CD14-positive monocyte (primary cell): Measurements from ENCODE around the gene KRT17. TPM values are rescaled to one million over a fixed set of nuclear protein-coding genes. Genes with fewer than 3 reads are reported as not detected.
"Not testable (repeated sequence)": the region's sequence is repeated elsewhere in the genome, so short reads cannot be mapped to it uniquely, and the experiment has no call there.

ENCODE experiments used
- DNase-seq, 3 donors: peaks; one replicate each; pipeline ENCODE4 v3.0.0-alpha.2; 2011 to 2022
- H2AFZ ChIP-seq: 2 replicates; pipeline ENCODE4 v1.6.0; 2012; ENCODE audit warnings: mild to moderate bottlenecking, low read depth, low read length, inconsistent platforms; ENCODE audit not compliant: insufficient read depth, poor library complexity, severe bottlenecking
- H3K27ac ChIP-seq, 2 donors: 1 replicate in 1 of 2; 2 replicates in 1 of 2; pipeline ENCODE4 v1.5.1; 2012 to 2013; ENCODE audit warnings: low read length in 2 of 2, control low read depth in 1 of 2, inconsistent platforms in 1 of 2, low read depth in 1 of 2, mild to moderate bottlenecking in 1 of 2
- H3K27me3 ChIP-seq, 2 donors: one replicate each; pipeline versions ENCODE4 v1.6.0 to v1.6.1; 2011 to 2013; ENCODE audit warnings: low read length in 2 of 2; ENCODE audit not compliant: control insufficient read depth in 2 of 2, insufficient read depth in 2 of 2
- H3K36me3 ChIP-seq, 2 donors: replicated peaks in 1 of 2; 1 replicate in 1 of 2; 2 replicates in 1 of 2; pipeline versions ENCODE4 v1.5.1 to v1.6.1; 2012 to 2013; ENCODE audit warnings: low read length in 2 of 2, control low read depth in 1 of 2, inconsistent platforms in 1 of 2, mild to moderate bottlenecking in 1 of 2; ENCODE audit not compliant: insufficient read depth in 2 of 2, control insufficient read depth in 1 of 2
- H3K4me1 ChIP-seq, 2 donors: 1 replicate in 1 of 2; 2 replicates in 1 of 2; pipeline versions ENCODE4 v1.5.1 to v1.6.1; 2012 to 2013; ENCODE audit warnings: low read length in 2 of 2, control low read depth in 1 of 2, inconsistent platforms in 1 of 2, mild to moderate bottlenecking in 1 of 2, moderate library complexity in 1 of 2; ENCODE audit not compliant: insufficient read depth in 2 of 2, control insufficient read depth in 1 of 2
- H3K4me2 ChIP-seq: replicated peaks from 2 replicates; pipeline ENCODE3; 2012; ENCODE audit warnings: low read length, moderate library complexity, mild to moderate bottlenecking; ENCODE audit not compliant: poor library complexity, severe bottlenecking; ENCODE audit errors: extremely low read depth
- H3K4me3 ChIP-seq, 3 experiments: fragments of 200-600 bp in 1 of 3; sonication (generic) in 1 of 3; replicated peaks in 1 of 3; 1 replicate in 2 of 3; 2 replicates in 1 of 3; pipeline ENCODE4 v1.5.1; 2011 to 2013; ENCODE audit warnings: low read length in 3 of 3, mild to moderate bottlenecking in 3 of 3, control low read depth in 2 of 3, low read depth in 2 of 3, inconsistent platforms in 1 of 3, moderate library complexity in 1 of 3
- H3K79me2 ChIP-seq: 2 replicates; pipeline ENCODE4 v1.6.0; 2012; ENCODE audit warnings: mild to moderate bottlenecking, control low read depth, inconsistent platforms, low read length, moderate library complexity; ENCODE audit not compliant: insufficient read depth
- H3K9ac ChIP-seq: 2 replicates; pipeline ENCODE4 v1.6.0; 2017; ENCODE audit warnings: low read length, mild to moderate bottlenecking; ENCODE audit not compliant: insufficient read depth, poor library complexity, severe bottlenecking
- H3K9me3 ChIP-seq, 2 donors: replicated peaks in 1 of 2; 1 replicate in 1 of 2; 2 replicates in 1 of 2; pipeline versions ENCODE4 v1.5.1 to v1.6.1; 2012 to 2013; ENCODE audit warnings: low read length in 2 of 2, control low read depth in 1 of 2; ENCODE audit not compliant: control insufficient read depth in 1 of 2, insufficient read depth in 1 of 2
- H4K20me1 ChIP-seq: 2 replicates; pipeline ENCODE4 v1.6.0; 2012; ENCODE audit warnings: mild to moderate bottlenecking, low read length, control low read depth, moderate library complexity; ENCODE audit not compliant: insufficient read depth
- H3K27ac Mint-ChIP-seq, 7 donors: one replicate each; pipeline ENCODE4 v1.8.0; 2020; ENCODE audit warnings: mild to moderate bottlenecking in 7 of 7, mixed read lengths in 7 of 7, moderate library complexity in 6 of 7, inconsistent platforms in 2 of 7
- H3K27me3 Mint-ChIP-seq, 3 donors: one replicate each; pipeline ENCODE4 v1.8.0; 2021 to 2022; ENCODE audit warnings: low read depth in 3 of 3, mild to moderate bottlenecking in 3 of 3, mixed read lengths in 3 of 3, moderate library complexity in 3 of 3, inconsistent platforms in 1 of 3
- H3K36me3 Mint-ChIP-seq, 2 donors: one replicate each; pipeline ENCODE4 v1.8.0; 2020; ENCODE audit warnings: mixed read lengths in 2 of 2, inconsistent platforms in 1 of 2, mild to moderate bottlenecking in 1 of 2
- H3K4me1 Mint-ChIP-seq: one replicate; pipeline ENCODE4 v1.8.0; 2020; ENCODE audit warnings: mild to moderate bottlenecking, mixed read lengths
- H3K4me3 Mint-ChIP-seq, 2 donors: one replicate each; pipeline ENCODE4 v1.8.0; 2020; ENCODE audit warnings: mild to moderate bottlenecking in 2 of 2, mixed read lengths in 2 of 2, moderate library complexity in 1 of 2
- H3K9me3 Mint-ChIP-seq, 7 donors: one replicate each; pipeline ENCODE4 v1.8.0; 2020 to 2022; ENCODE audit warnings: mixed read lengths in 7 of 7, mild to moderate bottlenecking in 6 of 7, moderate library complexity in 6 of 7, inconsistent platforms in 2 of 7
- CTCF ChIP-seq: fragments of 200-600 bp; IDR thresholded peaks from one replicate; pipeline ENCODE4 v1.8.0; 2022; ENCODE audit warnings: antibody characterized with exemption, mild to moderate bottlenecking
- whole genome bisulfite sequencing: methylation state at CpG from one replicate; pipeline ENCODE4 v1.1.5; 2013; ENCODE audit warnings: missing lambda C conversion rate; ENCODE audit not compliant: insufficient coverage; 5-methylcytosine and 5-hydroxymethylcytosine counted together
- intact Hi-C, 2 donors: fragments of 100-400 bp; cut with micrococcal nuclease; formaldehyde crosslinking; loops; one replicate each; pipeline versions ENCODE4 v1.15.0 to v1.15.1; 2023
- polyA plus RNA-seq, 3 donors: library from polyadenylated mRNA; depleted of rRNA in 1 of 3; unstranded in 2 of 3; stranded (reverse) in 1 of 3; fragments of 300-500 nt in 2 of 3; fragments of >200 nt in 1 of 3; fragmentation: Illumina TruSeq in 2 of 3; gene quantifications; 1 replicate in 2 of 3; 2 replicates in 1 of 3; pipeline ENCODE4 v1.2.3, GENCODE V29; 2012 to 2021

KRT17 gene
- polyA plus RNA-seq, 3 donors = 0.49 TPM; not detected in 2

- H3K4me1 Mint-ChIP-seq = no peaks in the 10 kb centered on the region
- H3K4me1 ChIP-seq = no peaks in the 10 kb centered on the region
- H3K27me3 ChIP-seq = no peaks in the 10 kb centered on the region
- H3K27ac ChIP-seq = no peak overlapping the region
- no peaks in the 10 kb centered on the region for H3K9me3 Mint-ChIP-seq
- no peak overlapping the region for H3K4me3 ChIP-seq
- H3K27ac Mint-ChIP-seq = no peak overlapping the region
- H2AFZ ChIP-seq = no peak overlapping the region
- WGBS = 96% methylated on average over 3 of the region's 5 CpGs
- no peaks in the 10 kb centered on the region for H4K20me1 ChIP-seq
- intact Hi-C loops = no loop called here
- H3K4me2 ChIP-seq = no peak overlapping the region
- TF ChIP-seq CTCF = no peak
- peaks cover 6 to 10% (median 8%) of the 10 kb centered on the region in 3 donors for H3K27me3 Mint-ChIP-seq
- no peaks in the 10 kb centered on the region for H3K36me3 Mint-ChIP-seq
- H3K79me2 ChIP-seq = no peaks in the 10 kb centered on the region
- no peaks in the 10 kb centered on the region for H3K9me3 ChIP-seq
- no peak for DNase-seq
- H3K36me3 ChIP-seq = no peaks in the 10 kb centered on the region
- no peak overlapping the region for H3K9ac ChIP-seq
- H3K4me3 Mint-ChIP-seq = no peak overlapping the region
Measured at GRCh38 chr17:41614098-41614497, 10.3 kb downstream of the KRT17 start.

- H3K36me3 ChIP-seq = no peaks in the 10 kb centered on the region
- no peak for TF ChIP-seq CTCF
- H3K79me2 ChIP-seq = no peaks in the 10 kb centered on the region
- 95% methylated on average over 9 of the region's 11 CpGs for WGBS
- no peak for DNase-seq
- Mint-ChIP-seq H3K27ac (no peak overlapping the region), H3K4me1 (no peaks in the 10 kb centered on the region), H3K9me3 (peaks cover 0 to 2% (median 0%) of the 10 kb centered on the region in 7 donors), H3K27me3 (peaks cover 6 to 10% (median 8%) of the 10 kb centered on the region in 3 donors), H3K36me3 (no peaks in the 10 kb centered on the region), H3K4me3 (no peak overlapping the region)
- no peak overlapping the region for H2AFZ ChIP-seq
- intact Hi-C loops = no loop called here
- no peaks in the 10 kb centered on the region for H4K20me1 ChIP-seq
- no peaks in the 10 kb centered on the region for H3K9me3 ChIP-seq
- no peak overlapping the region for H3K4me2 ChIP-seq
- no peak overlapping the region for H3K4me3 ChIP-seq
- H3K9ac ChIP-seq = no peak overlapping the region
- no peaks in the 10 kb centered on the region for H3K4me1 ChIP-seq
- H3K27ac ChIP-seq = no peak overlapping the region
- H3K27me3 ChIP-seq = no peaks in the 10 kb centered on the region
Measured at GRCh38 chr17:41613277-41614082, 10.9 kb downstream of the KRT17 start.

GRCh38 chr17:41612376-41613160 is 11.8 kb downstream of the KRT17 start, which contains the start of gene KRT16:
Gene KRT16 (minus strand): TSS chr17:41612767. CDS start chr17:41612688, 79 bp downstream.
- not testable (repeated sequence) for H3K27me3 ChIP-seq, H3K9me3 ChIP-seq

More at GRCh38 chr17:41612376-41613160, 11.8 kb downstream of the KRT17 start, which contains the start of gene KRT16:
- H3K4me3 Mint-ChIP-seq, H2AFZ ChIP-seq, H3K27me3 Mint-ChIP-seq, H3K9ac ChIP-seq, H3K4me1 ChIP-seq, H3K4me3 ChIP-seq, H3K79me2 ChIP-seq, H3K4me1 Mint-ChIP-seq, DNase-seq, H3K4me2 ChIP-seq, H3K36me3 ChIP-seq, H3K27ac ChIP-seq, H4K20me1 ChIP-seq, H3K9me3 Mint-ChIP-seq, H3K36me3 Mint-ChIP-seq, intact Hi-C loops: not testable (repeated sequence)
- WGBS = 64% methylated on average over 22 of the region's 31 CpGs
- peak within 1 kb of the TSS in 1 of 7 donors; percentile 33 for H3K27ac Mint-ChIP-seq
